ENCODE results near the gene DOCK2.
"Not testable (repeated sequence)": the region's sequence is repeated elsewhere in the genome, so short reads cannot be mapped to it uniquely, and the experiment has no call there.

The DOCK2 gene

GRCh38 chr5:169832845-169833244 lies 195.8 kb downstream of the DOCK2 start:
- DNase-seq = no peak

GRCh38 chr5:169833681-169834292 lies 196.7 kb downstream of the DOCK2 start:
- DNase-seq = not testable (repeated sequence)

- not testable (repeated sequence) for DNase-seq
Observed at GRCh38 chr5:169834540-169834939, 197.5 kb downstream of the DOCK2 start.

GRCh38 chr5:169836835-169837536 lies 199.9 kb downstream of the DOCK2 start:
- no peak for DNase-seq

GRCh38 chr5:169837686-169838085 lies 200.6 kb downstream of the DOCK2 start:
- DNase-seq = no peak

GRCh38 chr5:169838688-169839087 lies 201.6 kb downstream of the DOCK2 start:
- DNase-seq = no peak

- no peak for DNase-seq
Observed at GRCh38 chr5:169840405-169840804, 203.3 kb downstream of the DOCK2 start.

- no peak for DNase-seq
Observed at GRCh38 chr5:169842699-169843098, 205.6 kb downstream of the DOCK2 start.

- DNase-seq = no peak
Observed at GRCh38 chr5:169847519-169847918, 210.4 kb downstream of the DOCK2 start.

GRCh38 chr5:169848271-169848670 lies 211.2 kb downstream of the DOCK2 start:
- no peak for DNase-seq

- DNase-seq = no peak
Observed at GRCh38 chr5:169848792-169849191, 211.7 kb downstream of the DOCK2 start.

GRCh38 chr5:169850409-169850808 lies 213.3 kb downstream of the DOCK2 start:
- DNase-seq = no peak

GRCh38 chr5:169851321-169851850 lies 214.3 kb downstream of the DOCK2 start:
- no peak for DNase-seq

- no peak for DNase-seq
Observed at GRCh38 chr5:169856571-169856970, 219.5 kb downstream of the DOCK2 start.

- DNase-seq = no peak
Observed at GRCh38 chr5:169860585-169860984, 223.5 kb downstream of the DOCK2 start.

- DNase-seq = no peak
Observed at GRCh38 chr5:169861433-169861832, 224.4 kb downstream of the DOCK2 start.

- no peak for DNase-seq
Observed at GRCh38 chr5:169861934-169862333, 224.9 kb downstream of the DOCK2 start.

- no peak for DNase-seq
Observed at GRCh38 chr5:169862391-169862811, 225.3 kb downstream of the DOCK2 start.

GRCh38 chr5:169864483-169864882 lies 227.4 kb downstream of the DOCK2 start:
- no peak for DNase-seq

GRCh38 chr5:169867347-169867746 lies 230.3 kb downstream of the DOCK2 start:
- no peak for DNase-seq

- no peak for DNase-seq
Observed at GRCh38 chr5:169869066-169869465, 232.0 kb downstream of the DOCK2 start.

GRCh38 chr5:169870211-169870610 lies 233.1 kb downstream of the DOCK2 start:
- DNase-seq = no peak

- DNase-seq = no peak
Observed at GRCh38 chr5:169871826-169872490, 234.9 kb downstream of the DOCK2 start.

GRCh38 chr5:169873642-169874041 lies 236.6 kb downstream of the DOCK2 start:
- no peak for DNase-seq

Measured in NCI-H510A treated with DMSO at 0.1 percent for 48 hours (cell line).